Raji (cell line): ENCODE data around the gene PDIK1L.

Experiments used
- POLR2A ChIP-seq: IDR thresholded peaks from 2 replicates; pipeline ENCODE4 v1.6.1; 2011; ENCODE audit warnings: low read depth, low read length, control low read depth; ENCODE audit not compliant: insufficient read depth

Gene PDIK1L

DNA sequence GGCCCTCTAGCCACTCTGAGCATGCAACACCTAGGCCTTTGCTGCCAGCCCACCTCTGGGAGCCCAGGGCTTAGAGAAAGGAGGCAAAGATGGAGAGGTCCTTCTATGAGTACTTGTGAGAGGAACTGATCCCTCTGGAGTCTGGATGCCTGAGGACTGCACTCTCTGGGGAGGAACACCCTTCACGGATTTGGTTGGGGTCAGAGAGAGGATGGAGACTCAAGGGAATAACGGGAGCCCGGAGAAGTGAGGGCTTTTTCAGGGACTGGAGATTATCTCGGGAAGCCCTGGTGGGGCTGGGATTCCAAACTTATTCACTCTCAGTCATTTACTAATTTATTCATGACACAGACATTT, 57.6 kb downstream of the PDIK1L start:
- no peak for TF ChIP-seq POLR2A

DNA sequence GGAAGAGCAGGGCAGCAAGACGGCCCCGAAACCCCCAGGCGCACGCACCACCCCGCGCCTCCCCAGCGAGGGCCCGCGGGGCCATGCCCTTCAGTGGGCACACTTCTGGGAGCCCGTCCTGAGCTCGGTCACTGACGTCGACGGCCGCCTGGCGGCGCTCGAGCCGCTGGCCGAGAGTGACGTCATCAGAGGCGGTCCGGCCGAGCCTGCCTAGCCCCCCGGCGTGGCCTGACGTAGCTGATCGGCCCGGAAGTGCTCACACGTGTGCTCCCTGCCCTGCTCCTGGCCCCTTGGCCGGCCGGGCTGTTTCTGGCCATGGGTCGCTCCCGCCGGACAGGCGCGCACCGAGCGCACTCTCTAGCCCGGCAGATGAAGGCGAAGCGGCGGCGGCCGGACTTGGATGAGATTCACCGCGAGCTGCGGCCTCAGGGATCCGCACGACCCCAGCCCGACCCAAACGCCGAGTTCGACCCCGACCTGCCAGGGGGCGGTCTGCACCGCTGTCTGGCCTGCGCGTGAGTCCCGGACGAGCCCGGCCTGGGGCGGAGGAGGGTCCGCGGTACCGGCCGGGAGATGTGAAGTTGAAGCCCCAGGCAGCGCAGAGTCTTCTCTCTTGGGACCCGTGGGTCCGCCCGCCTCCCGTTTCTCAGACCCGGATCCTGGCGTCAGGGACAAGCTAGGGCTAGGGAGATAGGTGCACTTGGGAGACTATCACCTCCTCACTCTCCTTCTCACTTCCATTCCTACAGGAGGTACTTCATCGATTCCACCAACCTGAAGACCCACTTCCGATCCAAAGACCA, 58.2 kb downstream of the PDIK1L start, which contains the start of gene ZNF593:
ZNF593 (plus strand) TSS at position 240 of the 803 bp plus-strand sequence; CDS start at position 316, 76 bp downstream.
- peak; percentile 98 for TF ChIP-seq POLR2A

DNA sequence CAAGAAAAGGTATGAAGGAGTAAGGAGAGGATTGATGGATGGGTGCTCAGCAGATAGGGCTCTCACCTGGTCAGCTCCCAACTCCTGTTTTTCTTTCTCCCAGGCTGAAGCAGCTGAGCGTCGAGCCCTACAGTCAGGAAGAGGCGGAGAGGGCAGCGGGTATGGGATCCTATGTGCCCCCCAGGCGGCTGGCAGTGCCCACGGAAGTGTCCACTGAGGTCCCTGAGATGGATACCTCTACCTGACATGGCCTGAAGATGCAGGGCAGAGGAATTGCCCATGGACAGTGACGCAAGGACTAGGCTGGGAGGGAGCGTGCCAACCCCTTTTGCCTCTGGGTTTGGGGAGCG, 58.8 kb downstream of the PDIK1L start:
- no peak for TF ChIP-seq POLR2A

DNA sequence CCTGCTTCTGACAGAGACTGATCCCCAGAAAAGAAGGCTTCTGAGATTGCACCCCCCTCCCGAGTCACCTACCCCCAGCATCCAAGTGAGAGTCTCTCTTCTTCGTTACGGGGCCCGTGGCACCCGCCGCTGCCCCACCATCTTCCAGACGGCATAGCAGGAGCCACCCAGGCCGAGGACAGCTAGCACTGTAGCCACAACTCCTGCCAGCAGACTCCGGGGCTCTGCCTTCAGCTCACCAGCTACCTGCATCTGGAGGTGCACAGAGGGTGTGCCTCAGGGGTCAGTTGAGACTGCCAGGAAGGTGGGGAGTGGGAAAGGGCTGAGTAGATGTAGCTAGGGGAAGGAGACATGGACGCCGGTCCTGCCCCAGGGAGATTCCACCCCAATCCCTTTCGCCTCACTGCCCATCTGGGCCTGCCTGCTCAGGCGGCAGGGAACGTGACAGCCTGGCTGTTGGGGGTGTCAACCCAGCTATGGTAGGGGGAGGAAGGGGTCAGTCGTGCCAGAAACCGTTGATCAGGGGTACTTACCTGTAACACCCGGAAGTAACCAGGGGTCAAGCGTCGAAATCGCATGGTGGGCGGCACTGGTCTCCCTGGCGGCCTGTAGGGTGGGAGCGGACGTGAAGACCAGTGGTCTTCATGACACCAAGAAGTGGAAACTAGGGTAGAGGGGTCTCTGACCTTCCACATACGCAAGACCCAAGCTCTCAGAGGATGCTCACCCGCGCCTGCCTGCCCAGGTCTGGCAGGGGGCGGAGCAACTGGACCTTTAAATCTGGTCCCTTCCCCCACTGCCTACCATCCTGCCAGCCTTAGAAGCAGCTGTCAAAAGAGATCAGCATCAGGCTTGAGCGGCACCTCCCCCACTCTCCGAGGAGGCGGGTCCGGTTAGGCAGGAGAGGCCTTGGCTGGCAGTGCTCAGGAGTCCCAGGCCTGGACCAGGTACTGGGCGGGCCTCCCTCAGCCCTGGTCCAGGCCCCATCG, 59.8 kb downstream of the PDIK1L start, which contains the start of gene ZNF593OS:
ZNF593OS (minus strand) TSS at position 749 of the 989 bp plus-strand sequence; CDS start at position 578, 171 bp downstream.
- TF ChIP-seq POLR2A = no peak
